Endometrial microvascular endothelial cells (primary cell): Measurements from ENCODE around the gene HSP90AA1. TPM values are rescaled to one million over a fixed set of nuclear protein-coding genes. Genes with fewer than 3 reads are reported as not detected.
"Not testable (repeated sequence)": the region's sequence is repeated elsewhere in the genome, so short reads cannot be mapped to it uniquely, and the experiment has no call there.

Experiments used
- in situ Hi-C: cut with HindIII; loops from 2 replicates; pipeline ENCODE4 v1.10.0; 2017; ENCODE audit warnings: low sequenced_read_pairs, low pct_unique_long_range_greater_than_20kb; ENCODE audit errors: inconsistent ontology term
- total RNA-seq: library from RNA; depleted of rRNA; stranded (reverse); fragments of >200 nt; gene quantifications from one replicate; pipeline ENCODE4 v1.2.3, GENCODE V29; 2015; ENCODE audit errors: inconsistent ontology term

The HSP90AA1 gene
- total RNA-seq, 1 donor from 2014 or later = 1,533 TPM

GRCh38 chr14:102078831-102079699, 7.8 kb downstream of the HSP90AA1 start:
- in situ Hi-C loops = loop anchor here (25.0 kb wide), 1 partner anchor 233 kb away; the partner anchor contains the start of genes MOK and ZNF839

- in situ Hi-C loops = loop anchor here (25.0 kb wide), 1 partner anchor 234 kb away; the partner anchor contains the start of genes MOK and ZNF839
Measured at GRCh38 chr14:102078361-102078791, 8.5 kb downstream of the HSP90AA1 start.

DNA sequence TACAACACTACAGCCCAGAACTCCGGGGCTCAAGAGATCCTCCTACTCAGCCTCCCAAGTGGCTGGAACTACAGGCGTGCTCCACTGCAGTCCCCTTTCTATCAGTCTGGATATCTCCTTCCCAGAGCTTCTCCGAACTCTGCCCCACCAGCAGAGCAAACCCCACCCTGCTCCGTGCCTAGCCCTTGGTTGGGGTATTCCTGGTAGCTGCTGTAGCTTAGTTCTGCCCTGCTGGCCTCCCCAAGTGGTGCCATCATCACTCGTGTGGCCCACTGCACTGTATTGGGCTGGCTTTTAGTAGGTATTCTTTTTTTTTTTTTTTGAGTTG, 9.5 kb downstream of the HSP90AA1 start:
- in situ Hi-C loops = loop anchor here (25.0 kb wide), 1 partner anchor 235 kb away; the partner anchor contains the start of genes MOK and ZNF839

DNA sequence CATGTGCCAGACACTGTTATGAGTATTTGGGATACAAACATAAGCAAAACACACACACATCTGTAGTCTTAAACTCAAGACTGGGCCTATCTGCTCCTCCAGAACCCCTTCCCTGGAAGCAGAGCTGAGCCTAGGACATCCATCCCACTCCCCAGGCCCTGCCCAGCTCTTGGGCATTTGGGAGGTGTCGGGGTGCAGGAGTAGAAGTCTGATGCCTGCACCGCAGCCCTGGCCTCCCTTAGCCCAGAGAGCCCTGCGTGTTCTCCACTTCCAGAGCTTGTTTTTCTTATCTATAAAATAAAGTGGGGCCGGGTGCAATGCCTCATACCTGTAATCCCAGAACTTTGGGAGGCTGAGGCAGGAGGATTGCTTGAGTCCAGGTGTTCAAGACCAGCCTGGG, 11.7 kb downstream of the HSP90AA1 start:
- in situ Hi-C loops = loop anchor here (25.0 kb wide), 1 partner anchor 237 kb away; the partner anchor contains the start of genes MOK and ZNF839

- in situ Hi-C loops = no loop called here
Measured at GRCh38 chr14:102074415-102074964, 12.4 kb downstream of the HSP90AA1 start.

- in situ Hi-C loops = no loop called here
Measured at GRCh38 chr14:102071283-102071998, 15.4 kb downstream of the HSP90AA1 start.

GRCh38 chr14:102066041-102066451, 20.8 kb downstream of the HSP90AA1 start:
- in situ Hi-C loops = no loop called here

GRCh38 chr14:102064590-102064989, 22.3 kb downstream of the HSP90AA1 start:
- in situ Hi-C loops = not testable (repeated sequence)

GRCh38 chr14:102063808-102064429, 22.9 kb downstream of the HSP90AA1 start:
- in situ Hi-C loops = no loop called here

DNA sequence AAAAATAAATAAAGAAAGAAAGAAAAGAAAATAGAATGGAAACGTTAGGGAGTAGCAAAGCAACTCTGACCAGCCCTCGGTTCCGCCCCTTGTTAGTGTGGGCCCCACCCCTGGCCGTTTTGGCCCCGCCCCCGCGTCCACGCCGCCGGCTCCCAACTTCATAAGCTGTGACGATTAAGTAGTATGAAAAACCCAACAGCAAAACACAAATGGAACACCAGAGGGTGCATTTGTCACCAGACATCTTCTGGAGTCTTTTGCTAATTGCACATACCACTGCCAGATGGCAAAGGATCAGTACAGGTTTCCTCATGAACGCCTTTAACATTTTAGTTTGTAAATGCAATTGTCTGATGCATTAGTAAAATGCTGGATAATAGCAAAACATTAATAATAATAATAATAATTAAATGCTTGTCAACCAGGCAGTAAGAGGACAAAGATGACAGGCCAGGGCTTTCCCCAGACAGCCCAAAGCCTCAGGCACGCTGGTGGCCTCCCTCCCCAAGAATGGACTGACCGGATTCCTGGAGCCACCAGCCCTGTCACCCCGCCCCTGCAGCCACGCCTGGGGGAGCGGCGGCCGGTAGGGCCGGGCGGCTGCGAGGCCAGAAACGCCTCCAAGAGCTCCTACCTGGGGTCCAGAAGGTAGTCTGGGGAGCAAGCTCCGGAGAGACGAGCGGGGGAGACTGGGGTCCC, 23.6 kb downstream of the HSP90AA1 start:
- in situ Hi-C loops = no loop called here

- in situ Hi-C loops = no loop called here
Measured at GRCh38 chr14:102058961-102059360, 27.9 kb downstream of the HSP90AA1 start.

DNA sequence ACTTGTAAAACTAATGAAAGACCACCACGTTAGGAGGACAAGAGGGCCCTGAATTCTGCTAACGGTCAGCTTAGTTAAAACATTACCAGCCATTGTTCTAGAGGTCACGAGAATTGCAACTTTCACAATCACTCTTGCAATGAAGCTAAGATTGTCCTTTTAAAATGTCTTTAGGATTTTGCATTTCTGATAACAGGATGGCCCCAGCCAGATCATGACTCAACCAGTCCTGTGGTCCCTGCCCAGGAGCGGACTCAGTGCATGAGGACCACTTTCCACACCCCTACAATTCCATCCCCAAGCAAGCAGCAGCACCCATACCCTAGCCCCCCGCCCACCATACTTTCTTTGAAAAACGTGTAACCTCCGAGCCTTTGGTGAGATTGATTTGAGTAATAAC, 28.7 kb downstream of the HSP90AA1 start:
- in situ Hi-C loops = no loop called here

GRCh38 chr14:102057480-102058114, 29.2 kb downstream of the HSP90AA1 start:
- in situ Hi-C loops = no loop called here

GRCh38 chr14:102056694-102057442, 30.0 kb downstream of the HSP90AA1 start:
- in situ Hi-C loops = no loop called here

DNA sequence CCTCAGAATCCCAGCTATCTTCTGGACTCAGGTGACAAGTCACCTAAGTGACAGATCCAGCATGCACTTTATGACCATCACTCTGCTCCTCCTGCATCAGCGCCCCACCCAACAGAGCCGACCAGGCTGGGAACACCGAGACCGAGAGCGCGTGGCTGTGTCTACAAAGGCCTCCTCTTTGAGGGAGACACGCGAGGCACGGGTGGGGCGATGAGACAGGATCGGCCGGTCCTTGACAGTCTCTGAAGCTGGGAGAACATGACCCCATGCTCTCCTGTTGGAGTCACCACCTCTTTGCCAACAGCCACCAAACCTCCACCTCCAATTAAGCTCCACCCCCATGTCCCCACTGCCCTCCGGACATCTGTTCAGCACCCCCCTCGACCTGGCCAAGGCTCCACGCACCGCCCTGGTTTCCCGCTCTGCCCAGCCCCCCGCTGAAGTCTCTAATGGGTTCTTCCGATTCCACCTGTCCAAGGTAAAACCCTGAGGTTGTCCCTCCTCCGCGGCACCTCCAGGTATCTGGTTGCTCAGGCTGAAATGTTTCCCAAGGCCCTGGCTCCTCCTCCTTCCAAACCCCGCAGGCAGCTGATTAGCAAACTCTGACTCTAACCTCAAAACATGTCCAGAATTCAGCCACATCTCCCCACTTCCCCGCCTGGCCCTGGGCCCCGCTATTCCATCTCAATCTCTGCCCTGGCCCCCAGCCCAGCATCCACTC, 31.5 kb downstream of the HSP90AA1 start:
- in situ Hi-C loops = no loop called here

DNA sequence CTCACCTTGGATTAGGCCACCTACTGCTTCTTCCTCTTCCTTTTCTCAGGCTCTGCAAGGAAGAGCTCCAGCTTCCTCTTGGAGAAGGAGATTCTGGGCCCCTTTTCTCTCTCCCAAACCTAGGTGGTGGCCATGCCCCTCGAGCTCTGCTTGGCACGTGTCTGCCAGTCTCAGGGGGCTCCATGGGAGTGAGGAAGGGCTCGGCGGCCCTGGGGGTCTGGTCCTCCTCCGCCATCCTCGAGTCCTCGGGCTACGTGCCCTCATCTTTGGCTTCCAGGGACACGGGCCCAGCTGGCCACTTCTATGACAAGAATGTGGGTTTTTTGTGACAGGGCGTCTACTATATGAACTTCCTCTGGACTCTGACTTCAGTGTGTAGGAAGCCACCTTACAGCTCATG, 34.3 kb downstream of the HSP90AA1 start:
- in situ Hi-C loops = no loop called here

DNA sequence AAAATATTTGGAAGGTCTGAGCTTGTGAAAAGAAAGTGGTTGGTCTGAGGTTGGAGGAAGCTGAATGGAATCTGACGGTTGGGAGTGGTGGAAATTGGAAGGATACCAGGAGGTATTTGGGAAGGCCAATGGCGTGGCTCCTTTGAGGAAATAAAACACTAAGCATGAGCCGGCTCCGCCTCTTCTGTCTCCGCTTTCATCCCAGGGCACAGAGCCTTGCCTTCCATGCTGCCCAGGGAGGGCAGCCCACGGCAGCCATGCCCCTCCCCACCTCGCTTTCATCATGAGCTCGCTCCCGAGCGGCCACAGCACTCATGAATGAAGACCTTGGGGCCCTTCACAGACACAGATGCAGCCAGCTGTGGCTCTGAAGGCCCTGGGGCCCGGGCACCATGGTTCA, 36.2 kb downstream of the HSP90AA1 start:
- in situ Hi-C loops = no loop called here
